Measurements from ENCODE around the gene ABCA7. TPM values are rescaled to one million over a fixed set of nuclear protein-coding genes. Genes with fewer than 3 reads are reported as not detected.
A peak's percentile ranks its signal among the peaks of the same experiment; 100 is the strongest.

The ABCA7 gene
- total and polyA plus RNA-seq, 2 of the 8 experiments (the other 6 are each of a cell fraction or from before 2014, with no cell fraction given) = 10.4 to 25.6 TPM

- H2BK12ac ChIP-seq (ENCODE audit: low read depth, low read length) = no peak overlapping the region
- H4K20me1 ChIP-seq (replicated peaks in 1 of 2; ENCODE audit: control insufficient read depth in 1 of 2, insufficient read depth in 2 of 2, low read length in 2 of 2) = peaks cover 38 to 51% of the 10 kb centered on the region in 2 experiments
- peaks cover 31 to 72% of the 10 kb centered on the region in 2 experiments for H3K79me2 ChIP-seq (ENCODE audit: control insufficient read depth in 1 of 2, insufficient read depth in 2 of 2, low read length in 2 of 2)
- H3K9ac ChIP-seq (replicated peaks in 1 of 4; ENCODE audit: extremely low read depth in 1 of 4, low read depth in 3 of 4, low read length in 3 of 4) = no peak overlapping the region
- H2AK5ac ChIP-seq (ENCODE audit: low read depth, low read length) = no peak overlapping the region
- H3K27me3 ChIP-seq (replicated peaks in 1 of 4; ENCODE audit: control insufficient read depth in 3 of 4, extremely low read depth in 1 of 4, insufficient read depth in 3 of 4, low read length in 3 of 4) = no peaks in the 10 kb centered on the region
- no peak overlapping the region for H3K23ac ChIP-seq (ENCODE audit: insufficient read length)
- peaks cover 22% of the 10 kb centered on the region for H3K79me1 ChIP-seq (ENCODE audit: low read depth, low read length)
- H3K4me3 ChIP-seq (ENCODE audit: extremely low read depth in 1 of 4, insufficient read depth in 2 of 4, low read depth in 3 of 4, low read length in 4 of 4) = peak overlapping the region in 1 of 4 experiments; percentile 1; a peak in 1 of 8 replicates
- no peak overlapping the region for H2BK120ac ChIP-seq (replicated peaks; ENCODE audit: low read depth, low read length)
- H3K4me2 ChIP-seq (ENCODE audit: insufficient read depth in 1 of 2, low read depth in 2 of 2, low read length in 2 of 2) = peak overlapping the region; percentile 3 to 56; a peak in 2 of 4 replicates
- H3K36me3 ChIP-seq (ENCODE audit: control insufficient read depth in 2 of 4, insufficient read depth in 4 of 4, low read length in 3 of 4) = peaks cover 8 to 40% (median 9%) of the 10 kb centered on the region in 4 experiments; a peak in 6 of 8 replicates
- no peak overlapping the region for H3K14ac ChIP-seq (ENCODE audit: insufficient read length)
- peaks cover 0 to 35% (median 25%) of the 10 kb centered on the region in 4 experiments; a peak in 5 of 7 replicates for H3K4me1 ChIP-seq (replicated peaks in 1 of 4; ENCODE audit: control insufficient read depth in 3 of 4, insufficient read depth in 4 of 4, low read length in 3 of 4)
- CTCF ChIA-PET (ENCODE audit: partially characterized antibody) = interaction anchor here (0.6 to 2.3 kb wide), 7 partner anchors 8 to 98 kb away, joined by 3 to 5 read pairs (median 3); no protein-coding TSS in a partner anchor
- no peak for FAIRE-seq
- H2BK5ac ChIP-seq (ENCODE audit: low read depth, low read length) = 0 out of 2 replicates have a peak overlapping the region, but pooled peaks have one; percentile 21
- no peaks in the 10 kb centered on the region for H3K9me3 ChIP-seq (ENCODE audit: insufficient read depth in 2 of 2, low read depth in 1 of 2, low read length in 1 of 2)
- no peak overlapping the region for H3K56ac ChIP-seq (replicated peaks; ENCODE audit: insufficient read length, low read depth, low read length)
- H2BK15ac ChIP-seq (ENCODE audit: low read length) = no peak overlapping the region
- no peak for DNase-seq (ENCODE audit: low read depth in 1 of 2, low spot score in 2 of 2)
- 94% methylated on average over 27 of the region's 29 CpGs; no CpG with 5 or more reads in 1 of the 2 experiments for WGBS, 2 experiments (ENCODE audit: extremely low coverage in 1 of 2, insufficient coverage in 1 of 2, insufficient read length in 1 of 2, insufficient replicate concordance in 2 of 2, low coverage in 1 of 2, low lambda C conversion rate in 2 of 2, missing lambda C conversion rate in 1 of 2)
- H4K5ac ChIP-seq (ENCODE audit: insufficient read length, low read depth, low read length) = no peak overlapping the region
- no peak overlapping the region for H4K91ac ChIP-seq (replicated peaks; ENCODE audit: insufficient read length, low read length)
- POLR2A ChIA-PET (ENCODE audit: partially characterized antibody) = interaction anchor here (1.1 to 6.4 kb wide), 5 partner anchors 11 to 79 kb away, joined by 3 to 62 read pairs (median 3); partner anchors contain the start of genes ABCA7 and CNN2
- H2AFZ ChIP-seq (ENCODE audit: low read length) = no peak overlapping the region
- peak overlapping the region; percentile 22 for H4K8ac ChIP-seq (ENCODE audit: extremely low read depth, insufficient read depth, low read length)
- peak overlapping the region; percentile 19; the same call in 1 of the 2 replicates for H3K18ac ChIP-seq (ENCODE audit: extremely low read depth, low read length)
- H3K23me2 ChIP-seq (ENCODE audit: low read depth, low read length) = peaks cover 6% of the 10 kb centered on the region
- H3K27ac ChIP-seq (ENCODE audit: low read depth, low read length) = peak overlapping the region; percentile 32; the same call in 1 of the 2 replicates
- H3K4ac ChIP-seq (replicated peaks; ENCODE audit: insufficient read length, low read depth, low read length) = no peak overlapping the region
- no peak overlapping the region for H2BK20ac ChIP-seq (ENCODE audit: low read length)
- no peak for TF ChIP-seq CREB1 (IDR thresholded peaks at IDR 0.05)
- no peak for TF ChIP-seq CBX8 (IDR thresholded peaks at IDR 0.05; ENCODE audit: borderline replicate concordance, low read depth, low read length)
- TF ChIP-seq EP300 (IDR thresholded peaks at IDR 0.05; ENCODE audit: borderline replicate concordance in 1 of 2, low read depth in 2 of 2, low read length in 2 of 2) = no peak
- no peak for TF ChIP-seq JUN (IDR thresholded peaks at IDR 0.05; ENCODE audit: low read depth, low read length)
- no peak for TF ChIP-seq GABPA (IDR thresholded peaks at IDR 0.05; ENCODE audit: borderline replicate concordance, insufficient read depth, low read length)
- no peak for TF ChIP-seq POLR2A (IDR thresholded peaks at IDR 0.05; ENCODE audit: control extremely low read depth in 1 of 2, low read depth in 2 of 2, low read length in 2 of 2)
- no peak for TF ChIP-seq CHD1 (IDR thresholded peaks at IDR 0.05; ENCODE audit: low read depth, low read length)
- no peak for TF ChIP-seq POU5F1 (IDR thresholded peaks at IDR 0.05; ENCODE audit: low read depth, low read length)
- TF ChIP-seq GTF2F1 (IDR thresholded peaks at IDR 0.05; ENCODE audit: borderline replicate concordance, low read depth, low read length) = no peak
- TF ChIP-seq HDAC6 (IDR thresholded peaks at IDR 0.05; ENCODE audit: low read depth, low read length) = no peak
- TF ChIP-seq YY1 (IDR thresholded peaks at IDR 0.05; ENCODE audit: low read depth, low read length) = no peak
- TF ChIP-seq SIRT6 (IDR thresholded peaks at IDR 0.05; ENCODE audit: low read length) = no peak
These were observed 24.7 kb upstream of the ABCA7 start for GRCh38 chr19:1015061-1015781.
